ENCODE results near the gene OPRM1. TPM values are rescaled to one million over a fixed set of nuclear protein-coding genes. Genes with fewer than 3 reads are reported as not detected.
"Not testable (repeated sequence)": the region's sequence is repeated elsewhere in the genome, so short reads cannot be mapped to it uniquely, and the experiment has no call there.

OPRM1 gene
- total RNA-seq, 2 donors from 2014 or later: not detected

GRCh38 chr6:154071711-154072110 lies 32.7 kb downstream of the OPRM1 start:
- intact Hi-C loops (cut with DNase I): no loop called here
- DNase-seq (ENCODE audit: low spot score): no peak

- intact Hi-C loops (cut with DNase I): loop anchor here in 1 of 2 donors (2.0 kb wide), 1 partner anchor 52 kb away; no protein-coding TSS in a partner anchor
- not testable (repeated sequence) for DNase-seq (ENCODE audit: low spot score)
These were observed 39.6 kb downstream of the OPRM1 start for GRCh38 chr6:154078596-154078995.

GRCh38 chr6:154080461-154081189 lies 41.6 kb downstream of the OPRM1 start:
- DNase-seq (ENCODE audit: low spot score): no peak
- intact Hi-C loops (cut with DNase I): no loop called here

- no peak for DNase-seq (ENCODE audit: low spot score)
- intact Hi-C loops (cut with DNase I): no loop called here
These were observed 47.5 kb downstream of the OPRM1 start for GRCh38 chr6:154086510-154086909.

- no peak for DNase-seq (ENCODE audit: low spot score)
- intact Hi-C loops (cut with DNase I): no loop called here
These were observed 53.4 kb downstream of the OPRM1 start for GRCh38 chr6:154092326-154092962.

- no peak for DNase-seq (ENCODE audit: low spot score)
- intact Hi-C loops (cut with DNase I): no loop called here
These were observed 54.4 kb downstream of the OPRM1 start for GRCh38 chr6:154093231-154094044.

- intact Hi-C loops (cut with DNase I): no loop called here
These were observed 56.5 kb downstream of the OPRM1 start for GRCh38 chr6:154095571-154095970.

GRCh38 chr6:154096316-154096715 lies 57.3 kb downstream of the OPRM1 start:
- DNase-seq (ENCODE audit: low spot score): no peak
- intact Hi-C loops (cut with DNase I): no loop called here

More at GRCh38 chr6:154095571-154095970, 56.5 kb downstream of the OPRM1 start:
- DNase-seq (ENCODE audit: low spot score): no peak

- DNase-seq (ENCODE audit: low spot score): no peak
- intact Hi-C loops (cut with DNase I): no loop called here
These were observed 57.8 kb downstream of the OPRM1 start for GRCh38 chr6:154096834-154097233.

- no peak for DNase-seq (ENCODE audit: low spot score)
- intact Hi-C loops (cut with DNase I): no loop called here
These were observed 60.2 kb downstream of the OPRM1 start for GRCh38 chr6:154099211-154099610.

- no peak for DNase-seq (ENCODE audit: low spot score)
- intact Hi-C loops (cut with DNase I): no loop called here
These were observed 67.2 kb downstream of the OPRM1 start for GRCh38 chr6:154106251-154106650.

GRCh38 chr6:154111025-154111424 lies 72.0 kb downstream of the OPRM1 start:
- intact Hi-C loops (cut with DNase I): no loop called here
- DNase-seq (ENCODE audit: low spot score): no peak

GRCh38 chr6:154112181-154112809 lies 73.3 kb downstream of the OPRM1 start:
- intact Hi-C loops (cut with DNase I): no loop called here
- DNase-seq (ENCODE audit: low spot score): no peak

GRCh38 chr6:154113392-154113791 lies 74.4 kb downstream of the OPRM1 start:
- no peak for DNase-seq (ENCODE audit: low spot score)
- intact Hi-C loops (cut with DNase I): no loop called here

- DNase-seq (ENCODE audit: low spot score): no peak
- intact Hi-C loops (cut with DNase I): no loop called here
These were observed 78.4 kb downstream of the OPRM1 start for GRCh38 chr6:154117485-154117884.

- intact Hi-C loops (cut with DNase I): no loop called here
These were observed 83.3 kb downstream of the OPRM1 start for GRCh38 chr6:154122195-154122925.

GRCh38 chr6:154123155-154123956 lies 84.3 kb downstream of the OPRM1 start:
- DNase-seq (ENCODE audit: low spot score): no peak
- intact Hi-C loops (cut with DNase I): no loop called here

More at GRCh38 chr6:154122195-154122925, 83.3 kb downstream of the OPRM1 start:
- no peak for DNase-seq (ENCODE audit: low spot score)

- no peak for DNase-seq (ENCODE audit: low spot score)
- intact Hi-C loops (cut with DNase I): no loop called here
These were observed 86.4 kb downstream of the OPRM1 start for GRCh38 chr6:154125421-154125820.

Measured in posterior vena cava (tissue), 2 donors.